ENCODE data around the gene MACROD2.

DNA sequence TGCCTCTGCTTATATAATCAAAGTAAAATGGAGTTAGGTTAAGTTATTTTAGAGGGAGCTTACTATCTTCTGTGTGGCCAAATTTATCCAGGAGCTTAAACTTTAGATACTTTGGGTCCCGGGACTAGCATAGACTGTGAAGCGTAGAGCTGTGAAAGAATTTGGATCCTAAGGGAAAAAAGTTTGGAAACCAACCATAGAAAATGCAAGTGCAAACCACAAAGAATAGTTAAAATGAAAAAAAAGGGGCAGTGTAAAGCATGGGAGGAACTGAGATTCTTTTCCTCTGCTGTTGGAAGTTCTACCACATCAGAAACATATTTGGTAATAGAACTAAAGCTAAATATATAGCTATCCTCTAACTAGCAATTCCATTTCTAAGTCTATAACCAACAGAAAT lies 574.3 kb downstream of the MACROD2 start:
- no peak for TF ChIP-seq POLR2AphosphoS5 (IDR thresholded peaks at IDR 0.05; ENCODE audit: low read depth, low read length)
- no peak for TF ChIP-seq TAF1 (IDR thresholded peaks at IDR 0.05; ENCODE audit: borderline replicate concordance, insufficient read depth, low read length)
- TF ChIP-seq, protein P1, sequence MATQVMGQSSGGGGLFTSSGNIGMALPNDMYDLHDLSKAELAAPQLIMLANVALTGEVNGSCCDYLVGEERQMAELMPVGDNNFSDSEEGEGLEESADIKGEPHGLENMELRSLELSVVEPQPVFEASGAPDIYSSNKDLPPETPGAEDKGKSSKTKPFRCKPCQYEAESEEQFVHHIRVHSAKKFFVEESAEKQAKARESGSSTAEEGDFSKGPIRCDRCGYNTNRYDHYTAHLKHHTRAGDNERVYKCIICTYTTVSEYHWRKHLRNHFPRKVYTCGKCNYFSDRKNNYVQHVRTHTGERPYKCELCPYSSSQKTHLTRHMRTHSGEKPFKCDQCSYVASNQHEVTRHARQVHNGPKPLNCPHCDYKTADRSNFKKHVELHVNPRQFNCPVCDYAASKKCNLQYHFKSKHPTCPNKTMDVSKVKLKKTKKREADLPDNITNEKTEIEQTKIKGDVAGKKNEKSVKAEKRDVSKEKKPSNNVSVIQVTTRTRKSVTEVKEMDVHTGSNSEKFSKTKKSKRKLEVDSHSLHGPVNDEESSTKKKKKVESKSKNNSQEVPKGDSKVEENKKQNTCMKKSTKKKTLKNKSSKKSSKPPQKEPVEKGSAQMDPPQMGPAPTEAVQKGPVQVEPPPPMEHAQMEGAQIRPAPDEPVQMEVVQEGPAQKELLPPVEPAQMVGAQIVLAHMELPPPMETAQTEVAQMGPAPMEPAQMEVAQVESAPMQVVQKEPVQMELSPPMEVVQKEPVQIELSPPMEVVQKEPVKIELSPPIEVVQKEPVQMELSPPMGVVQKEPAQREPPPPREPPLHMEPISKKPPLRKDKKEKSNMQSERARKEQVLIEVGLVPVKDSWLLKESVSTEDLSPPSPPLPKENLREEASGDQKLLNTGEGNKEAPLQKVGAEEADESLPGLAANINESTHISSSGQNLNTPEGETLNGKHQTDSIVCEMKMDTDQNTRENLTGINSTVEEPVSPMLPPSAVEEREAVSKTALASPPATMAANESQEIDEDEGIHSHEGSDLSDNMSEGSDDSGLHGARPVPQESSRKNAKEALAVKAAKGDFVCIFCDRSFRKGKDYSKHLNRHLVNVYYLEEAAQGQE (IDR thresholded peaks at IDR 0.05; ENCODE audit: insufficient read depth in 1 of 2, low read depth in 2 of 2, low read length in 2 of 2) = no peak
